Psoas muscle (tissue), 8 donors: ENCODE data around the gene MAML2. TPM values are rescaled to one million over a fixed set of nuclear protein-coding genes. Genes with fewer than 3 reads are reported as not detected.

Experiments
- ATAC-seq, 4 donors: fragments of 200-7000 bp; cut with Tn5 transposase; one replicate each; pipeline ENCODE4 v1.9.1; 2020; ENCODE audit warnings: moderate library complexity in 3 of 4, mild to moderate bottlenecking in 2 of 4
- DNase-seq, 2 donors: peaks; one replicate each; pipeline ENCODE4 v3.0.0-alpha.2; 2020
- H3K27ac ChIP-seq: fragments of 200-600 bp; one replicate; pipeline ENCODE4 v1.8.0; 2022
- H3K27me3 ChIP-seq, 3 donors: fragments of 200-600 bp in 1 of 3; one replicate each; pipeline versions ENCODE4 v1.6.1 to v1.8.0; 2013 to 2022; ENCODE audit warnings: low read length in 2 of 3, mild to moderate bottlenecking in 2 of 3, moderate library complexity in 1 of 3; ENCODE audit not compliant: insufficient read depth in 3 of 3
- H3K36me3 ChIP-seq, 2 donors: fragments of 200-600 bp in 1 of 2; one replicate each; pipeline versions ENCODE4 v1.6.1 to v1.8.0; 2013 to 2022; ENCODE audit warnings: low read depth in 1 of 2, mild to moderate bottlenecking in 1 of 2, moderate library complexity in 1 of 2; ENCODE audit not compliant: insufficient read depth in 1 of 2
- H3K4me1 ChIP-seq: fragments of 200-600 bp; one replicate; pipeline ENCODE4 v1.8.0; 2022
- H3K4me3 ChIP-seq: fragments of 200-600 bp; one replicate; pipeline ENCODE4 v1.8.0; 2022; ENCODE audit warnings: mild to moderate bottlenecking
- H3K9me3 ChIP-seq: fragments of 200-600 bp; one replicate; pipeline ENCODE4 v1.8.0; 2022
- CTCF ChIP-seq: fragments of 200-600 bp; IDR thresholded peaks from one replicate; pipeline ENCODE4 v1.8.0; 2022; ENCODE audit warnings: antibody characterized with exemption
- WGBS, 3 donors: extraction: QIAGEN DNeasy Blood & Tissue Kit; methylation state at CpG; one replicate each; pipeline versions ENCODE4 v1.1.6 to v1.1.7; 2013; 5-methylcytosine and 5-hydroxymethylcytosine counted together
- intact Hi-C, 2 donors: fragments of 100-400 bp; cut with DNase I; formaldehyde crosslinking; loops; one replicate each; pipeline versions ENCODE4 v1.11.0 to v1.14.2; 2022
- polyA plus RNA-seq, 3 donors: library from polyadenylated mRNA; stranded (reverse); fragments of 200-250 nt; gene quantifications; one replicate each; pipeline ENCODE4 v1.2.3, GENCODE V29; 2013
- total RNA-seq, 4 donors: library from RNA; stranded (reverse); fragmentation: NEBNext Ultra II Directional in 2 of 4; extraction: Animal tissue kit (Norgen Biotek cat#: 25700) in 2 of 4; gene quantifications; one replicate each; pipeline versions ENCODE4 v1.2.1 to v1.2.4, GENCODE V29; 2021 to 2023
- donor health status: healthy with polysubstance abuse.
- donor health status: DM: no; HTN: no; CAD: no; lungs with moderate emphysema.
- donor health status: Bipolar disorder and iron deficiency.
- donor health status: healthy.
- donor health status: DM: yes; HTN: yes; CAD: no.
- donor health status: DM: no; HTN: no; CAD: no.
- donor health status: DM: no; HTN: no; CAD: no.
- donor health status: DM: yes; HTN: yes; CAD: no.

Gene MAML2
- total and polyA plus RNA-seq, 7 donors, result 0.39 to 3.7 (median 1.5) TPM

GRCh38 chr11:96028746-96029145 is 314.2 kb downstream of the MAML2 start:
- ATAC-seq, result no peak
- TF ChIP-seq CTCF, result no peak
- no peaks in the 10 kb centered on the region for H3K9me3 ChIP-seq
- intact Hi-C loops, result no loop called here
- no peak overlapping the region for H3K4me3 ChIP-seq
- peaks cover 0 to 2% of the 10 kb centered on the region in 2 donors for H3K36me3 ChIP-seq
- no peak for DNase-seq
- H3K4me1 ChIP-seq, result no peaks in the 10 kb centered on the region
- no peaks in the 10 kb centered on the region for H3K27me3 ChIP-seq
- H3K27ac ChIP-seq, result no peak overlapping the region

GRCh38 chr11:96027021-96027420 is 316.0 kb downstream of the MAML2 start:
- H3K4me3 ChIP-seq, result no peak overlapping the region
- TF ChIP-seq CTCF, result no peak
- intact Hi-C loops, result no loop called here
- no peaks in the 10 kb centered on the region for H3K4me1 ChIP-seq
- no peak for DNase-seq
- no peak for ATAC-seq
- H3K27ac ChIP-seq, result no peak overlapping the region
- no peaks in the 10 kb centered on the region for H3K9me3 ChIP-seq
- peaks cover 0 to 2% of the 10 kb centered on the region in 2 donors for H3K36me3 ChIP-seq
- H3K27me3 ChIP-seq, result no peaks in the 10 kb centered on the region

GRCh38 chr11:96026310-96026709 is 316.7 kb downstream of the MAML2 start:
- DNase-seq, result no peak
- no peak overlapping the region for H3K4me3 ChIP-seq
- no peaks in the 10 kb centered on the region for H3K9me3 ChIP-seq
- no peaks in the 10 kb centered on the region for H3K4me1 ChIP-seq
- no peak for TF ChIP-seq CTCF
- intact Hi-C loops, result no loop called here
- H3K36me3 ChIP-seq, result peaks cover 0 to 2% of the 10 kb centered on the region in 2 donors
- ATAC-seq, result no peak
- no peak overlapping the region for H3K27ac ChIP-seq
- 80 to 87% (median 84%) methylated on average over 2 of the region's 2 CpGs for WGBS, 3 donors
- no peaks in the 10 kb centered on the region for H3K27me3 ChIP-seq

- H3K27ac ChIP-seq, result no peak overlapping the region
- ATAC-seq (no peak), DNase-seq (no peak)
- H3K27me3 ChIP-seq, result no peaks in the 10 kb centered on the region
- H3K4me1 ChIP-seq, result no peaks in the 10 kb centered on the region
- H3K9me3 ChIP-seq, result no peaks in the 10 kb centered on the region
- peaks cover 0 to 2% of the 10 kb centered on the region in 2 donors for H3K36me3 ChIP-seq
- H3K4me3 ChIP-seq, result no peak overlapping the region
- WGBS, 3 donors, result 89 to 93% (median 93%) methylated on average over 5 of the region's 5 CpGs
- no peak for TF ChIP-seq CTCF
- intact Hi-C loops, result no loop called here
These were observed 318.3 kb downstream of the MAML2 start for GRCh38 chr11:96024666-96025065.

GRCh38 chr11:96023275-96023674 is 319.7 kb downstream of the MAML2 start:
- H3K4me1 ChIP-seq, result no peaks in the 10 kb centered on the region
- H3K9me3 ChIP-seq, result no peaks in the 10 kb centered on the region
- no peak for TF ChIP-seq CTCF
- H3K27ac ChIP-seq, result no peak overlapping the region
- 32 to 51% (median 40%) methylated on average over 7 of the region's 7 CpGs for WGBS, 3 donors
- peaks cover 0 to 2% of the 10 kb centered on the region in 2 donors for H3K36me3 ChIP-seq
- H3K27me3 ChIP-seq, result no peaks in the 10 kb centered on the region
- H3K4me3 ChIP-seq, result no peak overlapping the region
- no peak for DNase-seq
- no peak for ATAC-seq
- intact Hi-C loops, result no loop called here
